GM10248 (cell line): Measurements from ENCODE around the gene IPO8.
"Not testable (repeated sequence)": the region's sequence is repeated elsewhere in the genome, so short reads cannot be mapped to it uniquely, and the experiment has no call there.

Experiments
- CTCF ChIA-PET: fragments of 300-600 bp; sonication (Branson Sonifier 250); formaldehyde crosslinking; extraction: SDS; loops from one replicate; lab custom pipeline; 2021; ENCODE audit warnings: antibody characterized with exemption; lab: Yijun Ruan, JAX
- POLR2A ChIA-PET: fragments of 350-650 bp; sonication (Branson Sonifier 250); formaldehyde crosslinking; extraction: SDS; loops from one replicate; lab custom pipeline; 2020; ENCODE audit warnings: antibody characterized with exemption; lab: Yijun Ruan, JAX
- DNase-seq: peaks from one replicate; pipeline ENCODE4 v3.0.0; 2012; ENCODE audit errors: extremely low spot score
- TF ChIP-seq, protein P1 (sequence below): IDR thresholded peaks from 2 replicates; pipeline ENCODE4 v1.5.1; 2012; ENCODE audit warnings: mild to moderate bottlenecking, low read depth; ENCODE audit errors: extremely low read depth, missing control alignments, control extremely low read depth

The IPO8 gene

DNA sequence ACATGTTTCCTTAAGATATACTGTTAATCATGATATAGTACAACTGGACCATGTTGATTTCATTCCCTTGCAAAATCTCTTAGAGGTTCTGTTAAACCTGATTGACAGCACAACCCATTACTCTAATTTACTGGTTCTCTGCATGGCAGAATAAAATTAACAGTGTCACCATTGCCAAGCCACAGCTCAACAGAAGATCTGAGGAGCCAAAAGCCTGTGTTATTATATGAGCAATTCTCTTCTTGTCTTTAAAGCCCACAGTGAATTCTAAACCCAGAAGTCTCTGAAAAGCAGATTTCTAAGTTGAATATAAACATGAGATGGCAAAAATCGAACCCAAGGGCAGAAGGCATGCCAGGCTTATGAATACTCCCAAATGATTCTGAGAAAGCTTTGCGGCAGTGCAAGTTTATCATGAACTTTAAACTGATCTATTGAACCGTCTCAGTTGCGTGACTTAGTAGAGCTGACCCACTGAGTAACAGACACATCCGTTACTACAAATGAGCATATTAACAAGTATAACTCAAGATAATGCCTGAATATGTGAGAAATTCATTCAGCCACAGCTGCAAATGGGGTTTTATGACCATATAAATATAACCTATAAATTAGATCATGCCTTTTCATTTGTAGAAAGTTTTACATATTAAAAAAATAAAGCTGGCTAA lies 78.2 kb downstream of the IPO8 start:
- POLR2A ChIA-PET = no interaction called here
- CTCF ChIA-PET = interaction anchor here (0.7 to 1.2 kb wide), 3 partner anchors 9 to 32 kb away, joined by 3 to 4 read pairs (median 3); no protein-coding TSS in a partner anchor
- TF ChIP-seq, protein P1, sequence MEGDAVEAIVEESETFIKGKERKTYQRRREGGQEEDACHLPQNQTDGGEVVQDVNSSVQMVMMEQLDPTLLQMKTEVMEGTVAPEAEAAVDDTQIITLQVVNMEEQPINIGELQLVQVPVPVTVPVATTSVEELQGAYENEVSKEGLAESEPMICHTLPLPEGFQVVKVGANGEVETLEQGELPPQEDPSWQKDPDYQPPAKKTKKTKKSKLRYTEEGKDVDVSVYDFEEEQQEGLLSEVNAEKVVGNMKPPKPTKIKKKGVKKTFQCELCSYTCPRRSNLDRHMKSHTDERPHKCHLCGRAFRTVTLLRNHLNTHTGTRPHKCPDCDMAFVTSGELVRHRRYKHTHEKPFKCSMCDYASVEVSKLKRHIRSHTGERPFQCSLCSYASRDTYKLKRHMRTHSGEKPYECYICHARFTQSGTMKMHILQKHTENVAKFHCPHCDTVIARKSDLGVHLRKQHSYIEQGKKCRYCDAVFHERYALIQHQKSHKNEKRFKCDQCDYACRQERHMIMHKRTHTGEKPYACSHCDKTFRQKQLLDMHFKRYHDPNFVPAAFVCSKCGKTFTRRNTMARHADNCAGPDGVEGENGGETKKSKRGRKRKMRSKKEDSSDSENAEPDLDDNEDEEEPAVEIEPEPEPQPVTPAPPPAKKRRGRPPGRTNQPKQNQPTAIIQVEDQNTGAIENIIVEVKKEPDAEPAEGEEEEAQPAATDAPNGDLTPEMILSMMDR = no peak
- no peak for DNase-seq

DNA sequence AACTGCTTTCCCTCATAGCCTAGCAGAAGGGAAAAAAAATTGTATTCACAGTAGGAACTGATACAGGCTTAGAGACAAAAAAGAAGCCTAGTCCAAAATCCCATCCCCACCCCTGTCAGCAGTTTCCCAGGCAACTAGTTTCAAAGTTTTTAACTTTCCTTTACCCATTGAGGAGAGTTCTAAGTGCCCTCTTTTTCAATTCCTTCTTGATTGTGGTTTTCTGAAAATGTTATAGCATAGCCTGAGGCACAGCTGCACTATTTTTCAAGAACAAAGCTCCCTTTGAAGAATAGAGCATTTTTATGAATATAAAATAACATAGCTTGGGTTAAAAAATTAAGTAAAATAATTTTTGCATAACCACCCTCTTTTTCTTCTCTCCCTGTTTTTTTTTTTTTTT lies 81.6 kb downstream of the IPO8 start:
- TF ChIP-seq, protein P1 = no peak
- DNase-seq = no peak
- ChIA-PET CTCF (interaction anchor here (0.8 kb wide), 1 partner anchor 11 kb away, joined by 3 read pairs; no protein-coding TSS in a partner anchor), POLR2A (no interaction called here)

DNA sequence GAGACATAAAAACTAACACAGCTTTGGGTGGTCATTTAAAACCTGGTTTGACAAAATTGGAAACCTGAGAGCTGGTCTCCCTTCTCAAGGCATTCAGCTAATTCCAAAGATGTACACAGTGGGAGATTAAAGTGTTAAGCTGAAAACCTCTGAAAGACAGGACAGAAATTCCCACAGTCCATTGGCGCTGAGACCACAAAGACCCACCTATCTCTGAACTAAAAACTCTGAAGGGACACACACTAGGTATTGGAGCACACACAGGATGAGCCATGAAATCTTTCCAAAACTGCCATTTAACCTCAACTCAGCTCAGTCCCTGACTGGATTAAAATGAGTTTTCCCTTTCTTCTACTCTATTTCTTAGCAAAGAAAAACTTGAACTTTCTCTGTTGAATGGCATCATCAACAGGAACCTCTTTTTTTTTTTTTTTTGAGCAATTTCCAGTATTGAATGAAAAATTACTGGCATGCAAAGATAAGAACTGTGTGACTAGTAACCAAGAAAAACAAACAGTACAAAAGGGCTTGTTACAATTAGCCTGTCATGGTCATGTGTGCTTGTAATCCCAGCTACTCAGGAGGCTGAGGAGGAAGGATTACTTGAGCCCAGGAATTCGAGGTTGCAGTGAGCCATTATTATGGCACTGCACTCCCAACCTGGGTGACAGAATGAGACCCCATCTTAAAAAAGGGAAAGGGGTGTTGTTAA lies 82.4 kb downstream of the IPO8 start:
- POLR2A ChIA-PET = no interaction called here

DNA sequence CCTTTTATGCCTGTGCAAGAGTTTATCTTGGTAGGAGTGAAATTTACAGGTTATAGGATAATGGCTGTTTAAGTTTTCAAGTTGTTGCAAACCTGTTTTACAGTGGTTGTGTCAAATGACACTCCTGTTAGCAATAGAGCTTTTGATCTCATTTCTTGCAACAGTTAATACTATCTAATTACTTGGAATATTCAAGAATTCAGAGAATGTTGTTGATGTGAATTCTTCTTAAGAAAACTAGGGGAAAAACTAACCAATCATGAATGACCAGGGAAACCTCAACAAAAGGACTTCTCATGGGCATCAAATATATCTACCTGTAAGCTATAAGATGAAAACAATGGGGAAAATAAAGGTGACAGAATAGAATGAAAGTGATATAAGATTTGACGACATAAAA lies 85.0 kb downstream of the IPO8 start:
- CTCF ChIA-PET = interaction anchor here (1.5 kb wide), 1 partner anchor 40 kb away, joined by 3 read pairs; no protein-coding TSS in a partner anchor
- POLR2A ChIA-PET = no interaction called here
- no peak for DNase-seq

More for the DNA sequence above, 82.4 kb downstream of the IPO8 start:
- DNase-seq = no peak
- CTCF ChIA-PET = interaction anchor here (0.8 kb wide), 1 partner anchor 11 kb away, joined by 3 read pairs; no protein-coding TSS in a partner anchor
- TF ChIP-seq, protein P1 = no peak

DNA sequence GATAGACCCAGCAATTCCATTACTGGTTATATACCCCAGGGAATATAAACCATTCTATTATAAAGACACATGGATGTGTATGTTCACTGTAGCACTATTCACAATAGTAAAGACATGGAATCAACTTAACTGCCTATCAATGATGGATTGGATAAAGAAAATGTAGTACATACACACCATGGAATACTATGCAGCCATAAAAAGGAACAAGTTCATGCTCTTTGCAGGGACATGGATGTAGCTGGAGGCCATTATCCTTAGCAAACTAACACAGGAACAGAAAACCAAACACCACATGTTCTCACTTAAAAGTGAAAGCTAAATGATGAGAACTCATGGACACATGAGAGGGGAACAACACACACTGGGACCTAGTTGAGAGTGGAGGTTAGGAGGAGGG lies 85.8 kb downstream of the IPO8 start:
- CTCF ChIA-PET = interaction anchor here (1.5 kb wide), 1 partner anchor 41 kb away, joined by 3 read pairs; no protein-coding TSS in a partner anchor
- POLR2A ChIA-PET, DNase-seq: not testable (repeated sequence)

More for the DNA sequence above, 85.0 kb downstream of the IPO8 start:
- TF ChIP-seq, protein P1 = no peak

DNA sequence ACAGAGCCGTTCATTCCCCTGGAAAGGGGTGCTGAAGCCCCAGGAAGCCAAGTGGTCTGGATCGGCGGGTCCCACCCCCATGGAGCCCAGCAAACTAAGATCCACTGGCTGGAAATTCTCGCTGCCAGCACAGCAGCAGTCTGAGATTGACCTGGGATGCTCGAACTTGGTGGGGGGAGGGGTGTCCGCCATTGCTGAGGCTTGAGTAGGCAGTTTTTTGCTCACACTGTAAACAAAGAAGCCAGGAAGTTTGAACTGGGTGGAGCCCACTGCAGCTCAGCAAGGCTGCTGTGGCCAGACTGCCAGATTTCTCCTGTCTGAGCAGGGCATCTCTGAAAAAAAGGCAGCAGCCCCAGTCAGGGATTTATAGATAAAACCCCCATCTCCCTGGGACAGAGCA lies 91.4 kb downstream of the IPO8 start:
- POLR2A ChIA-PET, DNase-seq, CTCF ChIA-PET: not testable (repeated sequence)

DNA sequence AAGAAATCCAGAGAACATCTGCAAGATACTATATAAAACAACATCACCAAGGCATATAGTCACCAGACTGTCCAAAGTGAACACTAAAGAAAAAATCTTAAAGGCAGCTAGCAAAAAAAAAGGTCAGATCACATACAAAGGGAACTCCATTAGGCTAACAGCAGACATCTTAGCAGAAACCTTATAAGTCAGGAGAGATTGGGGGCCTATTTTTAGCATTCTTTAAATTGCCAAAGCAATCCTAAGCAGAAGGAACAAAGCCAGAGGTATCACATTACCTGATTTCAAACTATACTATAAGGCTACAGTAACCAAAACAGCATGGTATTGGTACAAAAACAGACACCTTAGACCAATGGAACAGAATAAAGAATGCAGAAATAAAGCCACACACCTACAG lies 92.5 kb downstream of the IPO8 start:
- CTCF ChIA-PET = no interaction called here
- DNase-seq = no peak
- TF ChIP-seq, protein P1 = no peak
- POLR2A ChIA-PET = no interaction called here
